Body of pancreas (tissue), 4 donors: Measurements from ENCODE around the gene TMEM131L.

Source experiments
- CTCF ChIP-seq, 7 experiments: fragments of 450-650 bp in 4 of 7; fragments of 200-600 bp in 3 of 7; sonication (generic) in 3 of 7; IDR thresholded peaks; one replicate each; pipeline ENCODE4 v1.5.1; 2016 to 2019; ENCODE audit warnings: antibody characterized with exemption in 7 of 7
- POLR2A ChIP-seq, 3 donors: fragments of 450-650 bp; IDR thresholded peaks; one replicate each; pipeline ENCODE4 v1.6.1; 2016; ENCODE audit warnings: antibody characterized with exemption in 3 of 3, mild to moderate bottlenecking in 2 of 3

- TF ChIP-seq CTCF (IDR thresholded peaks at IDR 0.05) (no peak), POLR2A (IDR thresholded peaks at IDR 0.05) (no peak)
Measured at GRCh38 chr4:153638011-153638410, 171.9 kb downstream of the TMEM131L start.
